ENCODE measurements around the gene OR10H3.

The OR10H3 gene

GRCh38 chr19:15701757-15702533 is 35.8 kb upstream of the OR10H3 start:
- peak; percentile 62 for ATAC-seq
- TF ChIP-seq ZNF8 (CRISPR knock-in tag; IDR thresholded peaks at IDR 0.05) (no peak), ISL1 (CRISPR knock-in tag; IDR thresholded peaks at IDR 0.05) (no peak)
- TF ChIP-seq, protein P1, sequence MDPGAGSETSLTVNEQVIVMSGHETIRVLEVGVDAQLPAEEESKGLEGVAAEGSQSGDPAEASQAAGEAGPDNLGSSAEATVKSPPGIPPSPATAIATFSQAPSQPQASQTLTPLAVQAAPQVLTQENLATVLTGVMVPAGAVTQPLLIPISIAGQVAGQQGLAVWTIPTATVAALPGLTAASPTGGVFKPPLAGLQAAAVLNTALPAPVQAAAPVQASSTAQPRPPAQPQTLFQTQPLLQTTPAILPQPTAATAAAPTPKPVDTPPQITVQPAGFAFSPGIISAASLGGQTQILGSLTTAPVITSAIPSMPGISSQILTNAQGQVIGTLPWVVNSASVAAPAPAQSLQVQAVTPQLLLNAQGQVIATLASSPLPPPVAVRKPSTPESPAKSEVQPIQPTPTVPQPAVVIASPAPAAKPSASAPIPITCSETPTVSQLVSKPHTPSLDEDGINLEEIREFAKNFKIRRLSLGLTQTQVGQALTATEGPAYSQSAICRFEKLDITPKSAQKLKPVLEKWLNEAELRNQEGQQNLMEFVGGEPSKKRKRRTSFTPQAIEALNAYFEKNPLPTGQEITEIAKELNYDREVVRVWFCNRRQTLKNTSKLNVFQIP (CRISPR knock-in tag; IDR thresholded peaks at IDR 0.05; ENCODE audit: borderline replicate concordance, low read depth), result no peak

DNA sequence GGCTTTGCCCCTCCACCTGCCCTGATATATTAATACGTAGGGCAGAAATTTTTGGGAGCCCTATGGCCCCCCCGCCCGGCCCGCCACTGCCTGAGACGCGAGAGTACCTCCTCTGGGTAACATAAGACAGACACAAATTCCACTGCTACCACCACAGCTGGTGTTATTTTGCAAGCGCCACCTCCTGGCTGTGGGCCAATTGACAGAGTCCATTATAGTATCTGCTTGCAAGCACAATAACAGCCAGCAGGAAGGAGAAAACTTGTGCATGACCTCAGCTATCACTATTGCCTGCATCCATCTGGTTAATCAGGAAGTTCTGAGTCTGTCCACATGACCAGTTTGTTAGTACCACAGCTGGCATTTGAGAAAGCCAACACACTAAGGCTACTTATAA is 35.3 kb upstream of the OR10H3 start:
- peak; percentile 92 for ATAC-seq
- TF ChIP-seq ISL1 (CRISPR knock-in tag; IDR thresholded peaks at IDR 0.05) (no peak), CREB5 (CRISPR knock-in tag; IDR thresholded peaks at IDR 0.05; ENCODE audit: low read depth) (no peak), ZNF8 (CRISPR knock-in tag; IDR thresholded peaks at IDR 0.05) (no peak), TOX (CRISPR knock-in tag; IDR thresholded peaks at IDR 0.05; ENCODE audit: borderline replicate concordance) (no peak), TSHZ2 (CRISPR knock-in tag; IDR thresholded peaks at IDR 0.05) (no peak), CSDC2 (CRISPR knock-in tag; IDR thresholded peaks at IDR 0.05) (no peak), ZFP3 (CRISPR knock-in tag; IDR thresholded peaks at IDR 0.05) (no peak), PATZ1 (CRISPR knock-in tag; IDR thresholded peaks at IDR 0.05; ENCODE audit: borderline replicate concordance) (no peak)
- TF ChIP-seq, protein P1 (CRISPR knock-in tag; IDR thresholded peaks at IDR 0.05; ENCODE audit: borderline replicate concordance, low read depth), result no peak

- TF ChIP-seq ISL1 (CRISPR knock-in tag; IDR thresholded peaks at IDR 0.05), result no peak
- TF ChIP-seq PPARA (CRISPR knock-in tag; IDR thresholded peaks at IDR 0.05; ENCODE audit: borderline replicate concordance), result no peak
- no peak for TF ChIP-seq ZNF565 (CRISPR knock-in tag; conservative IDR thresholded peaks at IDR 0.05; ENCODE audit: low read depth)
- TF ChIP-seq TCF4 (CRISPR knock-in tag; IDR thresholded peaks at IDR 0.05; ENCODE audit: borderline replicate concordance), result no peak
- no peak for TF ChIP-seq ESRRG (CRISPR knock-in tag; IDR thresholded peaks at IDR 0.05)
- no peak for TF ChIP-seq RARB (CRISPR knock-in tag; IDR thresholded peaks at IDR 0.05)
- no peak for TF ChIP-seq CSDC2 (CRISPR knock-in tag; IDR thresholded peaks at IDR 0.05)
- TF ChIP-seq BACH2 (CRISPR knock-in tag; IDR thresholded peaks at IDR 0.05; ENCODE audit: borderline replicate concordance), result no peak
- no peak for TF ChIP-seq PATZ1 (CRISPR knock-in tag; IDR thresholded peaks at IDR 0.05; ENCODE audit: borderline replicate concordance)
- no peak for ATAC-seq
These were observed 23.1 kb upstream of the OR10H3 start for GRCh38 chr19:15714638-15715037.
